Effector memory CD8-positive, alpha-beta T cell (primary cell): Measurements from ENCODE around the gene HERC5.
A peak's percentile ranks its signal among the peaks of the same experiment; 100 is the strongest.

ENCODE experiments used
- ATAC-seq: fragments of 150-1000 bp; cut with Tn5 transposase; replicated peaks from 2 replicates; pipeline ENCODE4 v1.10.0; 2021; ENCODE audit warnings: mild to moderate bottlenecking, moderate library complexity
- DNase-seq, 3 experiments: peaks; one replicate each; pipeline ENCODE4 v3.0.0; 2021
- H3K27ac Mint-ChIP-seq, 2 donors: one replicate each; pipeline ENCODE4 v1.8.0; 2022; ENCODE audit warnings: mild to moderate bottlenecking in 2 of 2, mixed read lengths in 2 of 2, moderate library complexity in 2 of 2
- H3K27me3 Mint-ChIP-seq, 2 donors: one replicate each; pipeline ENCODE4 v1.8.0; 2022; ENCODE audit warnings: mixed read lengths in 2 of 2
- H3K36me3 Mint-ChIP-seq: one replicate; pipeline ENCODE4 v1.8.0; 2022; ENCODE audit warnings: mild to moderate bottlenecking, moderate library complexity, mixed read lengths; ENCODE audit not compliant: insufficient read depth
- H3K4me1 Mint-ChIP-seq, 2 donors: one replicate each; pipeline ENCODE4 v1.8.0; 2022; ENCODE audit warnings: low read depth in 2 of 2, mixed read lengths in 2 of 2
- H3K4me3 Mint-ChIP-seq, 2 donors: one replicate each; pipeline ENCODE4 v1.8.0; 2022; ENCODE audit warnings: mild to moderate bottlenecking in 2 of 2, mixed read lengths in 2 of 2, moderate library complexity in 2 of 2
- H3K9me3 Mint-ChIP-seq, 2 donors: one replicate each; pipeline ENCODE4 v1.8.0; 2022; ENCODE audit warnings: mixed read lengths in 2 of 2

HERC5 gene

DNA sequence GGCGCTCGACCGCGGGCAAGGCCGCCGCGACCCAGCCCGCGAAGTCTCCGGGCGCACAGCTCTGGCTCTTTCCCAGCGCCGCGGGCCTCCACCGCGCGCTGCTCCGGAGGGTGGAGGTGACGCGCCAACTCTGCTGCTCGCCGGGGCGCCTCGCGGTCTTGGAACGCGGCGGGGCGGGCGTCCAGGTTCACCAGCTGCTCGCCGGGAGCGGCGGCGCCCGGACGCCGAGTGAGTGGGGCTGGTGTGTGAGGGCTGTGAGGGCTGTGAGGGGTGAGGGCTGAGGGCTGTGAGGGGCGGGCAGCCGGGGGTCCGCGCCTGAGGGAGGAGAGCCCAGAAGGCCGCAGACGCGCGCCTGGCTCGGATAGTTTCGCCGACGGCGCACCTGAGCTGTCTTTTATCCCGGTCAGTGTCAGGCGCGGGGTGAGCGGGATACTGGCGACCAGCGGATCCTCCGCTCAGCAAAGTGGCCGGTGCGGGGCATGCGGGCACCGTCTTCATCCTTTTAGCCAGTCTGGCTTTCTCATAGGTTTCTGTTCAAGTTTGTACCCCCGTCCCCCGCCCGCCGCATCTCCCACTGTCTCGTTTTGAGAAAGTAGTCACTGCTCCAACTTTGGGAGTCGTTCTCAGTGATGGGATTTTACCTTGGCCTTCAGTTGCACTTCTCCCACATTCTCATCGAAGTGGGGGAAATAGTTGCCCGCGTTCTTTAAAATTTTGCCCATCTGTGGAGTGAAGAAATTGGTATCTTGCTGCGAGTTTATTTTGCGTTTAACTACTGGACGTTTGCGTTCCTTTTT is 586 bp downstream of the HERC5 start:
- H3K4me1 Mint-ChIP-seq, result peaks cover 9 to 13% of the 10 kb centered on the region in 2 donors
- peaks cover 23% of the 10 kb centered on the region for H3K36me3 Mint-ChIP-seq
- peak overlapping the region; percentile 98 to 99 for H3K27ac Mint-ChIP-seq
- H3K9me3 Mint-ChIP-seq, result no peaks in the 10 kb centered on the region
- H3K4me3 Mint-ChIP-seq, result peak overlapping the region; percentile 90 to 91
- H3K27me3 Mint-ChIP-seq, result no peaks in the 10 kb centered on the region
- DNase-seq, result peak in 2 of 3 experiments; percentile 48
- ATAC-seq, result peak; percentile 65

DNA sequence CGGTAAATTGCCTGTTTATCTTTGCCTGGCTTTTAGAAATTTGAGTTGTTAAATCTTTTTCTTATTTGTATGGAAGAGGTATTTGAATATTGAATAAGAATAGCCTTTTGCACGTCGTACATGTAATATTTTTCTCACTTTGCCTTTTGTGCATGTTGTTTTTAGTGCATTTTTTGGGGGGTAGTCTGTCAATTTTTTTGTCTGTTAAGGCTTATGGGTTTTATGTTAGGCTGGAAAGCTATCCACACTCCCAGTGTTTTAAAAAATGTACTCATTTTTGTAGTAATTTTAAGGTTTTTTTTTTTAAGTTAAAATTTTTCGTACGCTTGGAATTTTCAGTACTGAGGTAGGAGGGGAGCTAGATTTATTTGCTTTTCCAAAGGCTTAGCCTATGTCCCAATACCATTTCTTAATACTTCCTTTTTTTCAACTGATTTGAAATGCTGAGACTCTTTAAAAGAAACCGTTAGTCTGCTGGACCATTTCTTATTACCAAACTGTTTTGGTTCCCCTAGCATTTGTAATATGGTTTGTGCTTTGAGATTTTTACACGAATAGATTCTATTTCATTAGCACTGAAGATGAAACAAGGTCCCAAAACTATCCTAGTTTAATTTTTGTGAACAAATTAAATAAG is 1.3 kb downstream of the HERC5 start:
- no peak for DNase-seq
- Mint-ChIP-seq H3K27ac (peak overlapping the region; percentile 98 to 99), H3K36me3 (peaks cover 23% of the 10 kb centered on the region), H3K4me1 (peaks cover 9 to 13% of the 10 kb centered on the region in 2 donors), H3K27me3 (no peaks in the 10 kb centered on the region), H3K9me3 (no peaks in the 10 kb centered on the region), H3K4me3 (peak overlapping the region; percentile 90 to 91)
- ATAC-seq, result no peak

DNA sequence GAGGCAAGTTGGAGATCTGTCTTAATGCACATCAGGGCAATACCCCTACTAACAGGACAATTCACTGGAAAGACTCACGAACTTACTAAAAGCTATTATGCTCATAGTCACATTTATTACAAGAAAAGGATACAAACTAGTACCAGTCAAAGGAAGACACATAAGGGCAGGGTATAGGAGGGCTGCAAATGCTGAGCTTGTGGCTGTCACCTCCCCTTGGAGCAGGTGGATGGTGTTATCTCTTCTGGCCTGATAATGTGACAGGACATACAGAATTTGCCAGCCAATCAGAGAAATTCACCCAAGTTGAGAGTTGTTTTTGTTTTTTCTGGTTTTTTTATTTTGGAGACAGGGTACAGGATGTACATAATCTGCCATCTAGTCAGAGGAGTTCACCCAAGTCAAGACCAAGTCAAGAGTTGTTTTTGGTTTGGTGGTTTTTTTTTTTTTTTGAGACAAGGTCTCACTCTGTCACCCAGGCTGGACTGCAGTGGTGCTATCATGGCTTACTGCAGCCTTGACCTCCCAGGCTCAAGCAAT is 8.8 kb downstream of the HERC5 start:
- Mint-ChIP-seq H3K9me3 (no peaks in the 10 kb centered on the region), H3K4me1 (peaks cover 3 to 8% of the 10 kb centered on the region in 2 donors), H3K4me3 (no peak overlapping the region), H3K27me3 (no peaks in the 10 kb centered on the region), H3K27ac (peak overlapping the region in 1 of 2 donors; percentile 14), H3K36me3 (peaks cover 20% of the 10 kb centered on the region)
- ATAC-seq (peak; percentile 21), DNase-seq (no peak)

DNA sequence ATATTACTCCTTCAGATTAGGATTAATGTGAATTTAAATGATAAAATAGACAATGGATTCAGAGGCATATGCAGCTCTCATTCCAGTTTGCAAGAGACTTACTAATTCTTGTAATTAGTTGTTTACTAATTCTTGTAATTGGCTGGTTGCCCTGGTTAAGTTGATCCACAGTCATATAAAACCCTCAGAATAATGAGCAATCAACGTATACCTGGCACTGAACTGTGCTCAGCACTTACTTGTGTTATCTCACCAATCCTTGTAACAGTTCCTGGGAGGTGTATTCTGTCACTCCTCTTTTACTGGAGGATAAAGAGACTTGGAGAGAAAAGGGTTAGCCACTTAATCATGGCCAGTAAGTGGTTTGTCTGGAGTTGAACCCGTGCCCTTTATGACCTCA is 10.5 kb downstream of the HERC5 start:
- Mint-ChIP-seq H3K27ac (no peak overlapping the region), H3K4me1 (peaks cover 2 to 6% of the 10 kb centered on the region in 2 donors), H3K9me3 (no peaks in the 10 kb centered on the region), H3K27me3 (no peaks in the 10 kb centered on the region), H3K36me3 (peaks cover 31% of the 10 kb centered on the region), H3K4me3 (no peak overlapping the region)
- ATAC-seq (no peak), DNase-seq (no peak)

DNA sequence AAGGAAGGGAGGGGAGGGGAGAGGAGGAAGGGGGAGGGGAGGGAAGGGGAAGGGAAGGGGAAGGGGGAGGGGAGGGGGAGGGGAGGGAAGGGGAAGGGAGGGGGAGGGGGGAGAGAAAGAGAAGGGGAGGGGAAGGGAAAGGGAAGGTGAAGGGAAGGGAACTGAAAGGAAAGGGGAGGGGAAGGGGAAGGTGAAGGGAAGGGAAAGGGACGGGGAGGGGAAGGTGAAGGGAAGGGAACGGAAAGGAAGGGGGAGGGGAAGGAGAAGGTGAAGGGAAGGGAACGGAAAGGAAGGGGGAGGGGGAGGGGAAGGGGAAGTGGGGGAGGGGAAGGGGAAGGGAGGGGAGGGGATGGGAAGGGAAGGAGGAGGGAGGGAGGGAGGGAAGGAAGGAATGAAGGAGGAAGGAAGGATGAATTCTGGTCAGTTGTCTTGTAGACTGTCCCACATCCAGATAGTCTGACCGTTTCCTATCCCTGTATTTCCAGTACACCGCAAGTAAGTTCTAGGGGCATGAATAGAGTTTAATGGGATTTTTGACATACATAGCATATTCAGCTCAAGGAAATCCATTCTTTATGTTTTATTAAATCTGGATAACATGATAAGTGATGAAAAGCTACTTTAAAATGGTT is 20.4 kb downstream of the HERC5 start:
- no peak overlapping the region for H3K27ac Mint-ChIP-seq
- no peaks in the 10 kb centered on the region for H3K27me3 Mint-ChIP-seq
- H3K36me3 Mint-ChIP-seq, result peaks cover 36% of the 10 kb centered on the region
- DNase-seq (no peak), ATAC-seq (no peak)
- peaks cover 0 to 1% of the 10 kb centered on the region in 2 donors for H3K4me1 Mint-ChIP-seq
- no peaks in the 10 kb centered on the region for H3K9me3 Mint-ChIP-seq
- no peak overlapping the region for H3K4me3 Mint-ChIP-seq

DNA sequence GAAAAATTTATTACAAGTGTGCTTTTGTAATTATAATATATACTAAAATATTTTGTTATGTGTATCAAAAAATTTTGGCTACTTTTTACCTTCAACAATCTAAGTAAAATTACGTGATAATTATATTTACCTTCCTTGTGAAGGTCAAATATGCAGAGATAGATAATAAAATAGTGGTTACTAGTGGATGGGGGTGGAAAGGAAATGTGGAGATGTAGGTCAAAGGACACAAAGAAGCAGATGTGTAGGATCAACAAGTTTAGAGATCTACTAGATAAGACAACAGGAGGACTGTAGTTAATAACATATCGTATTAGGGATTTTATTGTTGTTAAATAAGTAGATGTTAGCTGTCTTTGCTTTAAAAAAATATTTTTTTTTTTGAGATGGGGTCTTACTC is 21.3 kb downstream of the HERC5 start:
- H3K27me3 Mint-ChIP-seq, result no peaks in the 10 kb centered on the region
- H3K36me3 Mint-ChIP-seq, result peaks cover 28% of the 10 kb centered on the region
- H3K27ac Mint-ChIP-seq, result no peak overlapping the region
- DNase-seq (no peak), ATAC-seq (no peak)
- no peak overlapping the region for H3K4me3 Mint-ChIP-seq
- H3K9me3 Mint-ChIP-seq, result no peaks in the 10 kb centered on the region
- peaks cover 0 to 3% of the 10 kb centered on the region in 2 donors for H3K4me1 Mint-ChIP-seq

DNA sequence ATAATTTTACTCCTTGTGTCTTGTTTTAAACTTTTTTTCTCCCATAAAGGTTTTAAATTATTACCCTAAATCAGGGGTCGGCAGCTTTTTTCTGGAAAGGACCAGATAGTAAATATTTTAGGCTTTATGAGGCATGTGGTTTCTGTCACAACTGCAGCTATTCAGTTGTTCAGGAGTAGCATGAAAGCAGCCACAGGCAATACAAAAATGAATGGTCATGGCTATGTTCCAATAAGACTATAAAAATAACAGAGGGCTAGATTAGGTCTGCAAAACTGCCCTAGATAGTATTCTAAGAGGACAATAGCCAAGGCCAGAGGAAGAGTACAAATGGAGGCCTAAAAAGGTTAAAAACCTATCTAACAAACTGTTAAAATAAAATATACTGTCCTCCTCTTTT is 24.6 kb downstream of the HERC5 start:
- no peak overlapping the region for H3K4me3 Mint-ChIP-seq
- DNase-seq (no peak), ATAC-seq (no peak)
- H3K27me3 Mint-ChIP-seq, result no peaks in the 10 kb centered on the region
- no peak overlapping the region for H3K27ac Mint-ChIP-seq
- H3K36me3 Mint-ChIP-seq, result peaks cover 40% of the 10 kb centered on the region
- H3K4me1 Mint-ChIP-seq, result peaks cover 3 to 6% of the 10 kb centered on the region in 2 donors
- H3K9me3 Mint-ChIP-seq, result no peaks in the 10 kb centered on the region

DNA sequence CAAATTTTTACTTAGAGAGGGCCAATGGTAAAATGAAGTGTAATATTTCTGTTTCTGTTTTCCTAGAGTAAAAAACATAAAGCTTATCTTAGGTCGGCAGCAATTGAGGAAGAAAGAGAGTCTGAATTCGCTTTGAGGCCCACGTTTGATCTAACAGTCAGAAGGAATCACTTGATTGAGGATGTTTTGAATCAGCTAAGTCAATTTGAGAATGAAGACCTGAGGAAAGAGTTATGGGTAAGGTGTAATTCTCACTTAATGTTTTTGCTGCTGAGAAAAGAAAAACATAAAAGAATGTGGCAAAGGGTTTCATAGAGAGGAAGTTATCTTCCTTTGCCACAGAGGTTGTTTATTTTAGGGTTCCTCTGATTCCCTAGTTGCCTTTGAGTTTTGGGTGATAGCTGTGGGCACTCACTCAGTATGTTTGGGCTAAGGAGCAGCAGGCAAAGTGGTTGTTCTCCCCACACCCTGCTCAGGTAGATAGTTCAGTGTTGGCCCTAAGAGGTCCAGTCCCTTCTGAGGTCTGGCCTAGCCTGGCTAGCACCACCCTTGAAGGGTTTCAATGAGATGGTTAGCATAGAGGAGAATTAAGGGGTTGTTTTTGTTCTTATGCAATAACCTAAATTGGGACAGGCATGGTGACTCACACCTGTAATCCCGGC is 32.3 kb downstream of the HERC5 start:
- Mint-ChIP-seq H3K27ac (peak overlapping the region; percentile 76 to 88), H3K4me1 (peaks cover 13% of the 10 kb centered on the region in 2 donors), H3K27me3 (no peaks in the 10 kb centered on the region), H3K9me3 (no peaks in the 10 kb centered on the region), H3K4me3 (no peak overlapping the region), H3K36me3 (peaks cover 32% of the 10 kb centered on the region)
- ATAC-seq (peak; percentile 14), DNase-seq (no peak)

DNA sequence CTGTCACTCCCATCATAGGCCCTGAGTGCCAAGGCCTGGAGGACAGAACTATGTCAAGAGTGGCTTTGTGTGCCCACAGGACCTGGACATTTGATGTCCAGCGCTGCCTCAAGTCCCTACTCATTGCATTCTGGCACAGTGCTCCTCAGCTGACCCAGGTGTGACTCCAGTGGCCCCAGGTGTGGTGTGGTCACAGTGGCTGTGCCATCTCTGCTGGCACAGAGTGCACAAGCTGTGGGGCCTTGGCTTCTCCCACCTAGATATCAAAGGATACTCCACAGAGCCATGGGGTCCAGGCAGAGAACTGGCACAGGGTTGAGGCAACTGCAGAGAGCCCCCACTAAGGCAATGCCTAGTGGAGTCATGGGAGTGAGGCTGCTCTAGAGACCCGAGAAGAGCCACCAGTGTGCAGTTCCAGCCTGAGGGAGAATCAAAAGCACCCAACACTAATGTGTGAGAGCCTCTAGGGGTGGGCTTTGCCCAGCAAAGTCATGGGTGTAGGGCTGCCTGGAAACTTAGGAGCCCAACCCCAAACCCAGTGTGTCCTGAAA is 41.0 kb downstream of the HERC5 start:
- peaks cover 13% of the 10 kb centered on the region for H3K36me3 Mint-ChIP-seq
- no peak for ATAC-seq
- H3K4me1 Mint-ChIP-seq, result no peaks in the 10 kb centered on the region
- H3K27ac Mint-ChIP-seq, result no peak overlapping the region
- no peak for DNase-seq
- no peaks in the 10 kb centered on the region for H3K9me3 Mint-ChIP-seq
- H3K4me3 Mint-ChIP-seq, result no peak overlapping the region
- H3K27me3 Mint-ChIP-seq, result no peaks in the 10 kb centered on the region

DNA sequence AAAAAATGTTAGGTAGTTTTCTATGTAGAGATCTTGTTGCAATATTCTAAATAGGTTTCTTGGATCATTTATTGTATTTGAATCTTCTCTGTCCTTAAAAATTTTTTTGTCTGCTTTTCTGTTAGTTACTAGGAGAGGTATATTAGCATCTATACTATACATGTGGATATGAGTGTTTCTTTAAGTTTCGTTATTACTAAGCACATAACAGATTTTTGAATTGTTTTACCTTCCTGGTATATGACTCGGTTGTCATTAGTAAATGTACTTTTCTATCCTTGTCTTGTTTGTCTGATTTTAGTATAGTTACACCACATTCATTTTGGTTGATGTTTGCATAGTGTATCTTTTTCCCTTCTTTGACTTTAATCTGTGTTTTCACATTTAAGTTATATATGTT is 46.4 kb downstream of the HERC5 start:
- peaks cover 13% of the 10 kb centered on the region for H3K36me3 Mint-ChIP-seq
- ATAC-seq (no peak), DNase-seq (no peak)
- H3K4me1 Mint-ChIP-seq, result no peaks in the 10 kb centered on the region
- H3K27ac Mint-ChIP-seq, result no peak overlapping the region
- H3K9me3 Mint-ChIP-seq, result no peaks in the 10 kb centered on the region
- no peaks in the 10 kb centered on the region for H3K27me3 Mint-ChIP-seq
- no peak overlapping the region for H3K4me3 Mint-ChIP-seq

DNA sequence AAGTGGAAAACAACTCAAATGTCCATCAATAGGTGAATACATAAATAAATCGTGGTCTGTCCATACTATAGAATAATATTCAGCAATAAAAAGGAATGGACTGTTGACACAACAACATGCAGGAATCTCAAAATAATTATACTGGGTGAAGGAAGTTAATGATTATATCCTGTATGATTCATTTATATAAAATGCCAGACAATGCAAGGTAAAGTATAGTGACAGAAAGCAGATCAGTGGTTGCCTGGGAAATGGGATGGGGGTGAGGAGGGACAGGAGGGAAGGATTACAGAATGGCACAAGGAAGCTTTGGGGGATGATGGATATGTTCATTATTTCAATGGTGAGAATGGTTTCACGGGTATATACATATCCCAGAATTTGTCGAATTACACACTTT is 54.3 kb downstream of the HERC5 start:
- Mint-ChIP-seq H3K9me3 (no peaks in the 10 kb centered on the region), H3K36me3 (peaks cover 3% of the 10 kb centered on the region), H3K4me1 (no peaks in the 10 kb centered on the region), H3K27ac (no peak overlapping the region), H3K4me3 (no peak overlapping the region), H3K27me3 (peaks cover 0 to 14% of the 10 kb centered on the region in 2 donors)
- DNase-seq (no peak), ATAC-seq (no peak)

DNA sequence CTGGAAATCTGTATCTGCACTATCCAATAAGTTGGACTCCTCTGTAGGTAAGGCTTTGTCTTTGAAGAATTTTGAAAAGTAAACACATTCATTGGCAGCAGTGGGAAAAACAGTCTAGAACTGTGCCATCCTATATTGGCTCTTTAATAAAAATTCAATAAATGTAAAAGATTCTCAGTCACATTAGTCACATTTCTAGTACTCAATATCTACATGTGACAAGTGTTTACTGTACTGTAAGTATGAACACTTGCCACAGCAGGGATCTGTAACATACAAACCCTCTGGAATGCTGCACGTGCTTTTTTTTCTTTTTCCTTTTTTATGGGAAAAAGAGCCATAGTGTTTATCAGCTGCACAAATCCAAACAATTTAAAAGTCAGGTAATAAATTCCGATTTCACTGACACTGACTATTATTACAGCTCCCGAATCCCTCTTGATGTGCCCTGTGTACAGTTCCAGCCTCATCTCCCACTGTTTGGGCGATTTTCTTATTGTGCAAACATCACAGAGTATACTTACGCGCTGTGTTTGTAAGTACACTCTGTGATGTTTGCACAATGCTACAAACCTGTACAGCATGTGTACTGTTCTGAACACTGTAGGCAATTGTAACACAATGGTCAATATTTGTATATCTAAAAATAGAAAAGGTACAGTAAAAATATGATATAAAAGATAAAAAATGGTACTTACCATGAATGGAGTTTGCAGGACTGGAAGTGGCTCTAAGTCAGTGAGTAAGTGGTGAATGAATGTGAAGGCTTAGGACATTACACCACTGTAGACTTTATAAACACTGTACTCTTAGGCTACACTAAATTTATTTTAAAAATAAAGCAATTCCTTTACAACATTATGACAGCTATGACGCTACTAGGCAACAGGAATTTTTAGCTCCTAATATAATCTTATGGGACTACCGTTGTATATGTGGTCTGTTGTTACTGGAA is 57.9 kb downstream of the HERC5 start:
- H3K36me3 Mint-ChIP-seq, result peaks cover 3% of the 10 kb centered on the region
- H3K27ac Mint-ChIP-seq, result no peak overlapping the region
- ATAC-seq, result no peak
- no peak for DNase-seq
- H3K27me3 Mint-ChIP-seq, result peaks cover 0 to 14% of the 10 kb centered on the region in 2 donors
- no peaks in the 10 kb centered on the region for H3K4me1 Mint-ChIP-seq
- no peaks in the 10 kb centered on the region for H3K9me3 Mint-ChIP-seq
- H3K4me3 Mint-ChIP-seq, result no peak overlapping the region
